H1 (cell line): ENCODE measurements around the gene FLT3. TPM values are rescaled to one million over a fixed set of nuclear protein-coding genes. Genes with fewer than 3 reads are reported as not detected.

ENCODE experiments used
- EGR1 ChIP-seq: IDR thresholded peaks from 2 replicates; pipeline ENCODE4 v1.6.1; 2011; ENCODE audit warnings: low read depth, low read length, borderline replicate concordance
- GTF2F1 ChIP-seq: IDR thresholded peaks from 2 replicates; pipeline ENCODE4 v1.6.1; 2012; ENCODE audit warnings: low read depth, low read length, improper control_type of control experiment, borderline replicate concordance
- POLR2AphosphoS5 ChIP-seq: IDR thresholded peaks from 2 replicates; pipeline ENCODE4 v1.6.1; 2011; ENCODE audit warnings: low read depth, low read length
- TEAD4 ChIP-seq: IDR thresholded peaks from 2 replicates; pipeline ENCODE4 v1.6.1; 2012; ENCODE audit warnings: low read depth, low read length, inconsistent platforms, mixed read lengths
- polyA plus RNA-seq, 7 experiments: library from polyadenylated mRNA; depleted of rRNA in 3 of 7; stranded (reverse) in 5 of 7; unstranded in 2 of 7; fragments of >200 nt in 5 of 7; fragments of 200-250 nt in 2 of 7; gene quantifications; 1 replicate in 5 of 7; 2 replicates in 1 of 7; 4 replicates in 1 of 7; pipeline versions ENCODE4 v1.2.1 to v1.2.3, GENCODE V29; 2011 to 2013; ENCODE audit warnings: missing spikeins in 2 of 7, mixed read lengths in 2 of 7
- total RNA-seq: library from RNA; stranded (reverse); fragmentation: NEBNext Ultra II Directional; extraction: Animal tissue kit (Norgen Biotek cat#: 25700); gene quantifications from 2 replicates; pipeline ENCODE4 v1.2.1, GENCODE V29; 2021
- TF ChIP-seq, protein P1 (sequence below): fragments of 300-600 bp; sonication (generic); IDR thresholded peaks from 2 replicates; pipeline ENCODE4 v1.7.1; 2012; ENCODE audit warnings: low read length, moderate library complexity, mild to moderate bottlenecking, inconsistent platforms; ENCODE audit not compliant: insufficient replicate concordance

FLT3 gene
- total and polyA plus RNA-seq, 2 of the 8 experiments (the other 6 are each of a cell fraction or from before 2014, with no cell fraction given), result 0.44 to 0.71 TPM

GRCh38 chr13:28002886-28003698 is 97.3 kb downstream of the FLT3 start (continued):
- no peak for TF ChIP-seq TEAD4
- TF ChIP-seq, protein P1, sequence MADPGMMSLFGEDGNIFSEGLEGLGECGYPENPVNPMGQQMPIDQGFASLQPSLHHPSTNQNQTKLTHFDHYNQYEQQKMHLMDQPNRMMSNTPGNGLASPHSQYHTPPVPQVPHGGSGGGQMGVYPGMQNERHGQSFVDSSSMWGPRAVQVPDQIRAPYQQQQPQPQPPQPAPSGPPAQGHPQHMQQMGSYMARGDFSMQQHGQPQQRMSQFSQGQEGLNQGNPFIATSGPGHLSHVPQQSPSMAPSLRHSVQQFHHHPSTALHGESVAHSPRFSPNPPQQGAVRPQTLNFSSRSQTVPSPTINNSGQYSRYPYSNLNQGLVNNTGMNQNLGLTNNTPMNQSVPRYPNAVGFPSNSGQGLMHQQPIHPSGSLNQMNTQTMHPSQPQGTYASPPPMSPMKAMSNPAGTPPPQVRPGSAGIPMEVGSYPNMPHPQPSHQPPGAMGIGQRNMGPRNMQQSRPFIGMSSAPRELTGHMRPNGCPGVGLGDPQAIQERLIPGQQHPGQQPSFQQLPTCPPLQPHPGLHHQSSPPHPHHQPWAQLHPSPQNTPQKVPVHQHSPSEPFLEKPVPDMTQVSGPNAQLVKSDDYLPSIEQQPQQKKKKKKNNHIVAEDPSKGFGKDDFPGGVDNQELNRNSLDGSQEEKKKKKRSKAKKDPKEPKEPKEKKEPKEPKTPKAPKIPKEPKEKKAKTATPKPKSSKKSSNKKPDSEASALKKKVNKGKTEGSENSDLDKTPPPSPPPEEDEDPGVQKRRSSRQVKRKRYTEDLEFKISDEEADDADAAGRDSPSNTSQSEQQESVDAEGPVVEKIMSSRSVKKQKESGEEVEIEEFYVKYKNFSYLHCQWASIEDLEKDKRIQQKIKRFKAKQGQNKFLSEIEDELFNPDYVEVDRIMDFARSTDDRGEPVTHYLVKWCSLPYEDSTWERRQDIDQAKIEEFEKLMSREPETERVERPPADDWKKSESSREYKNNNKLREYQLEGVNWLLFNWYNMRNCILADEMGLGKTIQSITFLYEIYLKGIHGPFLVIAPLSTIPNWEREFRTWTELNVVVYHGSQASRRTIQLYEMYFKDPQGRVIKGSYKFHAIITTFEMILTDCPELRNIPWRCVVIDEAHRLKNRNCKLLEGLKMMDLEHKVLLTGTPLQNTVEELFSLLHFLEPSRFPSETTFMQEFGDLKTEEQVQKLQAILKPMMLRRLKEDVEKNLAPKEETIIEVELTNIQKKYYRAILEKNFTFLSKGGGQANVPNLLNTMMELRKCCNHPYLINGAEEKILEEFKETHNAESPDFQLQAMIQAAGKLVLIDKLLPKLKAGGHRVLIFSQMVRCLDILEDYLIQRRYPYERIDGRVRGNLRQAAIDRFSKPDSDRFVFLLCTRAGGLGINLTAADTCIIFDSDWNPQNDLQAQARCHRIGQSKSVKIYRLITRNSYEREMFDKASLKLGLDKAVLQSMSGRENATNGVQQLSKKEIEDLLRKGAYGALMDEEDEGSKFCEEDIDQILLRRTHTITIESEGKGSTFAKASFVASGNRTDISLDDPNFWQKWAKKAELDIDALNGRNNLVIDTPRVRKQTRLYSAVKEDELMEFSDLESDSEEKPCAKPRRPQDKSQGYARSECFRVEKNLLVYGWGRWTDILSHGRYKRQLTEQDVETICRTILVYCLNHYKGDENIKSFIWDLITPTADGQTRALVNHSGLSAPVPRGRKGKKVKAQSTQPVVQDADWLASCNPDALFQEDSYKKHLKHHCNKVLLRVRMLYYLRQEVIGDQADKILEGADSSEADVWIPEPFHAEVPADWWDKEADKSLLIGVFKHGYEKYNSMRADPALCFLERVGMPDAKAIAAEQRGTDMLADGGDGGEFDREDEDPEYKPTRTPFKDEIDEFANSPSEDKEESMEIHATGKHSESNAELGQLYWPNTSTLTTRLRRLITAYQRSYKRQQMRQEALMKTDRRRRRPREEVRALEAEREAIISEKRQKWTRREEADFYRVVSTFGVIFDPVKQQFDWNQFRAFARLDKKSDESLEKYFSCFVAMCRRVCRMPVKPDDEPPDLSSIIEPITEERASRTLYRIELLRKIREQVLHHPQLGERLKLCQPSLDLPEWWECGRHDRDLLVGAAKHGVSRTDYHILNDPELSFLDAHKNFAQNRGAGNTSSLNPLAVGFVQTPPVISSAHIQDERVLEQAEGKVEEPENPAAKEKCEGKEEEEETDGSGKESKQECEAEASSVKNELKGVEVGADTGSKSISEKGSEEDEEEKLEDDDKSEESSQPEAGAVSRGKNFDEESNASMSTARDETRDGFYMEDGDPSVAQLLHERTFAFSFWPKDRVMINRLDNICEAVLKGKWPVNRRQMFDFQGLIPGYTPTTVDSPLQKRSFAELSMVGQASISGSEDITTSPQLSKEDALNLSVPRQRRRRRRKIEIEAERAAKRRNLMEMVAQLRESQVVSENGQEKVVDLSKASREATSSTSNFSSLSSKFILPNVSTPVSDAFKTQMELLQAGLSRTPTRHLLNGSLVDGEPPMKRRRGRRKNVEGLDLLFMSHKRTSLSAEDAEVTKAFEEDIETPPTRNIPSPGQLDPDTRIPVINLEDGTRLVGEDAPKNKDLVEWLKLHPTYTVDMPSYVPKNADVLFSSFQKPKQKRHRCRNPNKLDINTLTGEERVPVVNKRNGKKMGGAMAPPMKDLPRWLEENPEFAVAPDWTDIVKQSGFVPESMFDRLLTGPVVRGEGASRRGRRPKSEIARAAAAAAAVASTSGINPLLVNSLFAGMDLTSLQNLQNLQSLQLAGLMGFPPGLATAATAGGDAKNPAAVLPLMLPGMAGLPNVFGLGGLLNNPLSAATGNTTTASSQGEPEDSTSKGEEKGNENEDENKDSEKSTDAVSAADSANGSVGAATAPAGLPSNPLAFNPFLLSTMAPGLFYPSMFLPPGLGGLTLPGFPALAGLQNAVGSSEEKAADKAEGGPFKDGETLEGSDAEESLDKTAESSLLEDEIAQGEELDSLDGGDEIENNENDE, result no peak
- no peak for TF ChIP-seq POLR2AphosphoS5
- no peak for TF ChIP-seq EGR1
- TF ChIP-seq GTF2F1, result no peak
- TF ChIP-seq, all 59 proteins: peak for 0
